K562 (cell line): ENCODE measurements around the gene NEDD4L.

Experiments used
- ARID2 ChIP-seq: fragments of 450-650 bp; IDR thresholded peaks from 2 replicates; pipeline ENCODE4 v1.6.1; 2017; ENCODE audit warnings: antibody characterized with exemption, mild to moderate bottlenecking
- FOS ChIP-seq: IDR thresholded peaks from 3 replicates; pipeline ENCODE4 v1.6.1; 2011; ENCODE audit not compliant: insufficient read length; ENCODE audit errors: extremely low read depth
- GATA2 ChIP-seq: sonication (generic); formaldehyde crosslinking; IDR thresholded peaks from 2 replicates; pipeline ENCODE4 v1.4.0; 2020; ENCODE audit warnings: mild to moderate bottlenecking, missing genetic modification reagents
- HOXB6 ChIP-seq: fragments of 250-450 bp; sonication (Bioruptor Pico); IDR thresholded peaks from 2 replicates; pipeline ENCODE4 v1.5.1; 2022; ENCODE audit warnings: mild to moderate bottlenecking, borderline replicate concordance
- JUN ChIP-seq, 2 experiments: sonication (generic) in 1 of 2; formaldehyde crosslinking in 1 of 2; IDR thresholded peaks; 2 replicates each; pipeline versions ENCODE4 v1.6.1 to v1.8.0; 2012 to 2022; ENCODE audit warnings: borderline replicate concordance in 2 of 2, mild to moderate bottlenecking in 2 of 2, improper control_type of control experiment in 1 of 2, low read depth in 1 of 2, low read length in 1 of 2, missing genetic modification reagents in 1 of 2
- JUNB ChIP-seq: fragments of 450-650 bp; formaldehyde crosslinking; conservative IDR thresholded peaks from 2 replicates; pipeline ENCODE4 v1.4.0; 2020; ENCODE audit warnings: mild to moderate bottlenecking
- NFRKB ChIP-seq: fragments of 450-650 bp; IDR thresholded peaks from 2 replicates; pipeline ENCODE4 v1.6.1; 2016; ENCODE audit warnings: low read depth
- NR2C2 ChIP-seq, 2 experiments: fragments of 200-800 bp in 1 of 2; sonication (Bioruptor generic) in 1 of 2; sonication (generic) in 1 of 2; formaldehyde crosslinking in 1 of 2; IDR thresholded peaks; 2 replicates each; pipeline versions ENCODE4 v1.6.1 to v1.8.0; 2016 to 2022; ENCODE audit warnings: mild to moderate bottlenecking in 1 of 2, missing compliant biosample characterization in 1 of 2, missing genetic modification characterization in 1 of 2, missing genetic modification reagents in 1 of 2
- POLR2A ChIP-seq: fragments of 450-650 bp; conservative IDR thresholded peaks from 2 replicates; pipeline ENCODE4 v1.6.1; 2016
- SP1 ChIP-seq: sonication (generic); formaldehyde crosslinking; IDR thresholded peaks from 2 replicates; pipeline ENCODE4 v1.8.1; 2022; ENCODE audit warnings: mild to moderate bottlenecking, missing genetic modification reagents
- ZNF316 ChIP-seq: fragments of 450-650 bp; IDR thresholded peaks from 2 replicates; pipeline ENCODE4 v1.6.1; 2016
- ZNF717 ChIP-seq: fragments of 250-450 bp; sonication (Bioruptor Pico); IDR thresholded peaks from 2 replicates; pipeline ENCODE4 v1.5.0; 2021
- TF ChIP-seq, protein P1 (sequence below), 3 experiments: IDR thresholded peaks in 2 of 3; conservative IDR thresholded peaks in 1 of 3; 2 replicates each; pipeline ENCODE4 v1.5.1; 2011 to 2012; ENCODE audit warnings: low read length in 3 of 3, mild to moderate bottlenecking in 3 of 3, control low read depth in 2 of 3, improper control_type of control experiment in 1 of 3, inconsistent platforms in 1 of 3, low read depth in 1 of 3, mixed read lengths in 1 of 3, moderate library complexity in 1 of 3; ENCODE audit not compliant: insufficient read depth in 2 of 3
- TF ChIP-seq, protein P2 (sequence below): sonication (generic); formaldehyde crosslinking; IDR thresholded peaks from 2 replicates; pipeline ENCODE4 v1.8.1; 2023; ENCODE audit warnings: mild to moderate bottlenecking, missing genetic modification reagents

- no peak for TF ChIP-seq ARID2
- TF ChIP-seq HOXB6 (CRISPR knock-in tag) = no peak
- no peak for TF ChIP-seq ZNF717
- no peak for TF ChIP-seq NR2C2 (CRISPR knock-in tag; IDR thresholded peaks at IDR 0.05)
- no peak for TF ChIP-seq NR2C2 (tag; IDR thresholded peaks at IDR 0.05)
- no peak for TF ChIP-seq ZNF316
- no peak for TF ChIP-seq JUN (IDR thresholded peaks at IDR 0.05; ENCODE audit: borderline replicate concordance, low read depth, low read length)
- no peak for TF ChIP-seq JUN (CRISPR knock-in tag; IDR thresholded peaks at IDR 0.05; ENCODE audit: borderline replicate concordance)
- TF ChIP-seq FOS = no peak
- TF ChIP-seq, protein P1, sequence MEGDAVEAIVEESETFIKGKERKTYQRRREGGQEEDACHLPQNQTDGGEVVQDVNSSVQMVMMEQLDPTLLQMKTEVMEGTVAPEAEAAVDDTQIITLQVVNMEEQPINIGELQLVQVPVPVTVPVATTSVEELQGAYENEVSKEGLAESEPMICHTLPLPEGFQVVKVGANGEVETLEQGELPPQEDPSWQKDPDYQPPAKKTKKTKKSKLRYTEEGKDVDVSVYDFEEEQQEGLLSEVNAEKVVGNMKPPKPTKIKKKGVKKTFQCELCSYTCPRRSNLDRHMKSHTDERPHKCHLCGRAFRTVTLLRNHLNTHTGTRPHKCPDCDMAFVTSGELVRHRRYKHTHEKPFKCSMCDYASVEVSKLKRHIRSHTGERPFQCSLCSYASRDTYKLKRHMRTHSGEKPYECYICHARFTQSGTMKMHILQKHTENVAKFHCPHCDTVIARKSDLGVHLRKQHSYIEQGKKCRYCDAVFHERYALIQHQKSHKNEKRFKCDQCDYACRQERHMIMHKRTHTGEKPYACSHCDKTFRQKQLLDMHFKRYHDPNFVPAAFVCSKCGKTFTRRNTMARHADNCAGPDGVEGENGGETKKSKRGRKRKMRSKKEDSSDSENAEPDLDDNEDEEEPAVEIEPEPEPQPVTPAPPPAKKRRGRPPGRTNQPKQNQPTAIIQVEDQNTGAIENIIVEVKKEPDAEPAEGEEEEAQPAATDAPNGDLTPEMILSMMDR (IDR thresholded peaks at IDR 0.05 in 2 of 3, conservative IDR thresholded peaks at IDR 0.05 in 1 of 3; ENCODE audit: insufficient read depth in 2 of 3, low read depth in 1 of 3, low read length in 3 of 3) = no peak
- TF ChIP-seq SP1 (CRISPR knock-in tag) = no peak
- TF ChIP-seq, protein P2, sequence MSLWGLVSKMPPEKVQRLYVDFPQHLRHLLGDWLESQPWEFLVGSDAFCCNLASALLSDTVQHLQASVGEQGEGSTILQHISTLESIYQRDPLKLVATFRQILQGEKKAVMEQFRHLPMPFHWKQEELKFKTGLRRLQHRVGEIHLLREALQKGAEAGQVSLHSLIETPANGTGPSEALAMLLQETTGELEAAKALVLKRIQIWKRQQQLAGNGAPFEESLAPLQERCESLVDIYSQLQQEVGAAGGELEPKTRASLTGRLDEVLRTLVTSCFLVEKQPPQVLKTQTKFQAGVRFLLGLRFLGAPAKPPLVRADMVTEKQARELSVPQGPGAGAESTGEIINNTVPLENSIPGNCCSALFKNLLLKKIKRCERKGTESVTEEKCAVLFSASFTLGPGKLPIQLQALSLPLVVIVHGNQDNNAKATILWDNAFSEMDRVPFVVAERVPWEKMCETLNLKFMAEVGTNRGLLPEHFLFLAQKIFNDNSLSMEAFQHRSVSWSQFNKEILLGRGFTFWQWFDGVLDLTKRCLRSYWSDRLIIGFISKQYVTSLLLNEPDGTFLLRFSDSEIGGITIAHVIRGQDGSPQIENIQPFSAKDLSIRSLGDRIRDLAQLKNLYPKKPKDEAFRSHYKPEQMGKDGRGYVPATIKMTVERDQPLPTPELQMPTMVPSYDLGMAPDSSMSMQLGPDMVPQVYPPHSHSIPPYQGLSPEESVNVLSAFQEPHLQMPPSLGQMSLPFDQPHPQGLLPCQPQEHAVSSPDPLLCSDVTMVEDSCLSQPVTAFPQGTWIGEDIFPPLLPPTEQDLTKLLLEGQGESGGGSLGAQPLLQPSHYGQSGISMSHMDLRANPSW (CRISPR knock-in tag) = no peak
- TF ChIP-seq NFRKB = no peak
- no peak for TF ChIP-seq GATA2 (CRISPR knock-in tag)
- no peak for TF ChIP-seq JUNB (CRISPR knock-in tag)
- TF ChIP-seq POLR2A = no peak
Observed at GRCh38 chr18:57995331-57995730, 48.7 kb upstream of the NEDD4L start.
